ENCODE measurements around the gene KPNA6. TPM values are rescaled to one million over a fixed set of nuclear protein-coding genes. Genes with fewer than 3 reads are reported as not detected.

The KPNA6 gene
- total and polyA plus RNA-seq, 2 of the 13 experiments (the other 11 are each of a cell fraction or from before 2014, with no cell fraction given), result 22.0 to 47.5 TPM

GRCh38 chr1:32178380-32179192 lies 70.7 kb downstream of the KPNA6 start (continued):
- TF ChIP-seq ZBTB1 (CRISPR knock-in tag; IDR thresholded peaks at IDR 0.05; ENCODE audit: borderline replicate concordance) (no peak), ZNF678 (CRISPR knock-in tag; IDR thresholded peaks at IDR 0.05) (no peak), ATF2 (CRISPR knock-in tag; IDR thresholded peaks at IDR 0.05) (0 out of 2 replicates have a peak, but pooled peaks have one; percentile 63), JDP2 (CRISPR knock-in tag; IDR thresholded peaks at IDR 0.05; ENCODE audit: borderline replicate concordance) (no peak), NFIB (CRISPR knock-in tag; IDR thresholded peaks at IDR 0.05; ENCODE audit: borderline replicate concordance) (no peak), FIP1L1 (IDR thresholded peaks at IDR 0.05; ENCODE audit: borderline replicate concordance, insufficient read depth, low read depth, low read length) (no peak), EED (CRISPR knock-in tag; IDR thresholded peaks at IDR 0.05) (no peak), NCOR1 (IDR thresholded peaks at IDR 0.05; ENCODE audit: borderline replicate concordance, low read length) (peak; percentile 65; the same call in 1 of the 2 replicates), ELK4 (CRISPR knock-in tag; IDR thresholded peaks at IDR 0.05; ENCODE audit: borderline replicate concordance) (no peak), ZMYM3 (CRISPR knock-in tag; IDR thresholded peaks at IDR 0.05) (no peak), SNAI1 (CRISPR knock-in tag; IDR thresholded peaks at IDR 0.05; ENCODE audit: borderline replicate concordance) (no peak), HNRNPH1 (optimal IDR thresholded peaks at IDR 0.05; ENCODE audit: low read depth, low read length) (no peak), NFAT5 (CRISPR knock-in tag; IDR thresholded peaks at IDR 0.05) (no peak), FOSL1 (CRISPR knock-in tag; IDR thresholded peaks at IDR 0.05; ENCODE audit: borderline replicate concordance) (no peak), ZNF740 (CRISPR knock-in tag; IDR thresholded peaks at IDR 0.05) (no peak)
